Suprapubic skin (tissue), 4 donors: Measurements from ENCODE around the gene VAT1L. TPM values are rescaled to one million over a fixed set of nuclear protein-coding genes. Genes with fewer than 3 reads are reported as not detected.

Experiments used
- DNase-seq, 2 donors: peaks; one replicate each; pipeline ENCODE4 v3.0.0-alpha.2; 2019; ENCODE audit warnings: low spot score in 2 of 2
- H3K27ac ChIP-seq: fragments of 200-600 bp; sonication (generic); one replicate; pipeline ENCODE4 v1.5.1; 2019
- H3K27me3 ChIP-seq: fragments of 200-600 bp; sonication (generic); one replicate; pipeline ENCODE4 v1.5.1; 2019
- H3K36me3 ChIP-seq: fragments of 200-600 bp; sonication (generic); one replicate; pipeline ENCODE4 v1.5.1; 2019
- H3K4me1 ChIP-seq: fragments of 200-600 bp; sonication (generic); one replicate; pipeline ENCODE4 v1.5.1; 2019
- H3K4me3 ChIP-seq: fragments of 200-600 bp; sonication (generic); one replicate; pipeline ENCODE4 v1.5.1; 2019; ENCODE audit warnings: mild to moderate bottlenecking
- H3K9me3 ChIP-seq: fragments of 200-600 bp; sonication (generic); one replicate; pipeline ENCODE4 v1.5.1; 2019
- CTCF ChIP-seq, 2 donors: fragments of 200-600 bp in 1 of 2; fragments of 450-650 bp in 1 of 2; sonication (generic) in 1 of 2; IDR thresholded peaks; one replicate each; pipeline ENCODE4 v1.5.1; 2016 to 2019; ENCODE audit warnings: antibody characterized with exemption in 2 of 2, mild to moderate bottlenecking in 1 of 2, moderate library complexity in 1 of 2
- EP300 ChIP-seq: sonication (generic); formaldehyde crosslinking; IDR thresholded peaks from one replicate; pipeline ENCODE4 v1.6.1; 2017; ENCODE audit warnings: antibody characterized with exemption
- POLR2A ChIP-seq, 2 donors: fragments of 450-650 bp; IDR thresholded peaks; one replicate each; pipeline ENCODE4 v1.6.1; 2017; ENCODE audit warnings: antibody characterized with exemption in 2 of 2, mild to moderate bottlenecking in 2 of 2, moderate library complexity in 2 of 2
- POLR2AphosphoS5 ChIP-seq, 3 donors: sonication (generic); formaldehyde crosslinking; IDR thresholded peaks; one replicate each; pipeline ENCODE4 v1.6.1; 2017; ENCODE audit warnings: antibody characterized with exemption in 3 of 3
- WGBS: methylation state at CpG from one replicate; pipeline ENCODE4 v1.1.5; 2018; 5-methylcytosine and 5-hydroxymethylcytosine counted together
- total RNA-seq, 4 donors: library from RNA; depleted of rRNA; stranded (reverse); fragments of >200 nt; gene quantifications; one replicate each; pipeline ENCODE4 v1.1.0, GENCODE V29; 2016

Gene VAT1L
- total RNA-seq, 4 donors from 2014 or later: 0.15 TPM; not detected in 3

- TF ChIP-seq CTCF (IDR thresholded peaks at IDR 0.05): no peak
- TF ChIP-seq EP300: no peak
- TF ChIP-seq POLR2AphosphoS5 (IDR thresholded peaks at IDR 0.05): no peak
- TF ChIP-seq POLR2A (IDR thresholded peaks at IDR 0.05): no peak
- Histone ChIP-seq H3K9me3 (no peaks in the 10 kb centered on the region), H3K27me3 (peaks cover 2% of the 10 kb centered on the region), H3K27ac (no peak overlapping the region), H3K4me3 (no peak overlapping the region), H3K4me1 (no peaks in the 10 kb centered on the region), H3K36me3 (no peaks in the 10 kb centered on the region)
- WGBS: 87% methylated on average over 4 of the region's 4 CpGs
- DNase-seq: no peak
These were observed 167.9 kb downstream of the VAT1L start for GRCh38 chr16:77956231-77956630.

- no peak overlapping the region for H3K27ac ChIP-seq
- no peaks in the 10 kb centered on the region for H3K9me3 ChIP-seq
- H3K4me1 ChIP-seq: no peaks in the 10 kb centered on the region
- peaks cover 27% of the 10 kb centered on the region for H3K27me3 ChIP-seq
- WGBS: 91% methylated on average over 5 of the region's 5 CpGs
- no peaks in the 10 kb centered on the region for H3K36me3 ChIP-seq
- no peak for DNase-seq
- no peak for TF ChIP-seq EP300
- no peak for TF ChIP-seq POLR2A (IDR thresholded peaks at IDR 0.05)
- TF ChIP-seq POLR2AphosphoS5 (IDR thresholded peaks at IDR 0.05): no peak
- TF ChIP-seq CTCF (IDR thresholded peaks at IDR 0.05): no peak
- H3K4me3 ChIP-seq: no peak overlapping the region
These were observed 172.4 kb downstream of the VAT1L start for GRCh38 chr16:77960766-77961165.

- TF ChIP-seq CTCF (IDR thresholded peaks at IDR 0.05) (no peak), POLR2A (IDR thresholded peaks at IDR 0.05) (no peak), POLR2AphosphoS5 (IDR thresholded peaks at IDR 0.05) (no peak), EP300 (no peak)
- Histone ChIP-seq H3K4me3 (no peak overlapping the region), H3K27me3 (peaks cover 27% of the 10 kb centered on the region), H3K9me3 (no peaks in the 10 kb centered on the region), H3K36me3 (no peaks in the 10 kb centered on the region), H3K27ac (no peak overlapping the region), H3K4me1 (no peaks in the 10 kb centered on the region)
- 88% methylated on average over 3 of the region's 3 CpGs for WGBS
- DNase-seq: no peak
These were observed 173.4 kb downstream of the VAT1L start for GRCh38 chr16:77961814-77962213.

GRCh38 chr16:77962689-77963088, 174.3 kb downstream of the VAT1L start:
- TF ChIP-seq POLR2AphosphoS5 (IDR thresholded peaks at IDR 0.05): no peak
- no peak for TF ChIP-seq EP300
- Histone ChIP-seq H3K27me3 (peaks cover 27% of the 10 kb centered on the region), H3K4me1 (no peaks in the 10 kb centered on the region), H3K27ac (no peak overlapping the region), H3K36me3 (no peaks in the 10 kb centered on the region), H3K9me3 (no peaks in the 10 kb centered on the region), H3K4me3 (no peak overlapping the region)
- 89% methylated on average over 3 of the region's 3 CpGs for WGBS
- no peak for DNase-seq

- Histone ChIP-seq H3K4me1 (no peaks in the 10 kb centered on the region), H3K4me3 (no peak overlapping the region), H3K27ac (no peak overlapping the region), H3K27me3 (peaks cover 27% of the 10 kb centered on the region), H3K9me3 (no peaks in the 10 kb centered on the region), H3K36me3 (no peaks in the 10 kb centered on the region)
- WGBS: 50% methylated on average over 16 of the region's 16 CpGs
- TF ChIP-seq POLR2AphosphoS5 (IDR thresholded peaks at IDR 0.05) (no peak), POLR2A (IDR thresholded peaks at IDR 0.05) (no peak), CTCF (IDR thresholded peaks at IDR 0.05) (no peak), EP300 (no peak)
- DNase-seq: no peak
These were observed 175.1 kb downstream of the VAT1L start for GRCh38 chr16:77963185-77964044.
